NAMALWA (cell line): Measurements from ENCODE around the gene NLRP10.

Source experiments
- DNase-seq: peaks from one replicate; pipeline ENCODE4 v3.0.0-alpha.2; 2015; ENCODE audit warnings: low spot score

Gene NLRP10

DNA sequence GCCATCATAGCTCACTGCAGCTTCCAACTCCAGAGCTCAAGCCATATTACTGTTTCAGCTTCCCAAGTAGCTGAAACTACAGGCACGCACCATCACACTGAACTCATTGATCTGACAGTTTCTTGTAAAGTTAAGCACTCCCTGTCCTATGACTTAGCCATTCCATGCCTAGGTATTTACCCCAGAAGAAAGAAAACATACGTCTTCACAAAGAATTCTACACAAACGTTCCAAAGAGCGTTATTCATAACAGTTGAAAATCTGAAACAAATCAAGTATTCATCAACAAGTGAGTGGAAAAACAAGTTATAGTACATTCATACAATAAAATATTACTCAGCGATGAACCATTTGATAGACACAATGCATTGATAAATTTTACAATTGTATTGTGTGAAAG is 7.8 kb upstream of the NLRP10 start:
- no peak for DNase-seq

GRCh38 chr11:7971846-7972245 is 6.6 kb upstream of the NLRP10 start:
- no peak for DNase-seq

DNA sequence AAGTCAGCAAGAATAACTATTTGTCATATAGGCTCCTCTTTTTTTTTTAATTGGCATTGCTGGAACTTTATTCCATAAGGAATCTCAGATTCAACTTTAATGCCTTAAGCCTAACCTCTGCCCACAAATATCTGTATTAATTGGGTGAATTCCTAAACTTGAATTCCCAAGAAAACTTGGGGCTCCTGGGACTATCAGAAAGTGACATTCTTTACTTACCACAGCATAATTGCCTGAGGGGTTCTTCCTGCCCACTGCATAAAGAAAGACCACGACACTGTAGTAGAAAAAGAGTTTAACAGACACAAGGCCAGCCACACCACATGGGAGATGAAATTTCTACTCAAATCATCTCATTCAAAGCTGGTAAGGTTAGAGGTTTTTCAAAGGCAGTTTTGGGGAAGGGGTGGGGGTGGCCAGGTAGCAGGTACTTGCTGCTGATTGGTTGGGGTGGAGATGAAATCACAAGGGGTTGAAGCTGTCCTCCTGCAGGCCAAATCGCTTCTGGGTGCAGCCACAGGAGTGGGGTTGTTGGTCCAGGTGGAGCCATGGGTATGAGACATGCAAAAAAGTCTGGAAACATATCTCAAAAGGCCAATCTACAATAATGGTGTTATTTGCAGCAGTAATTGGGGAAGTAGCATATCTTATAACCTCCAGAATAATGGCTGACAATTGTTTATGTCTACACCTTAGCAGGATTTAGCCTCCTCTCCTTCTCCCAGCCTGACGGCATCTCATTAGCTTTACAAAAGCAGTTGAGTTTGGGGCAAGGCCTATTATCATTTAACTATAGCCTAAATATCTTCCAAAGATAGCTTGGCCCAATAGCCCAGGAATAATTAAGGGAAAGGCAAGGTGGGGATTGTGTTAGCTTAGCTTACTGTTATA is 4.8 kb upstream of the NLRP10 start:
- no peak for DNase-seq

GRCh38 chr11:7968686-7969085 is 3.4 kb upstream of the NLRP10 start:
- DNase-seq: no peak

- no peak for DNase-seq
These were observed 2.6 kb upstream of the NLRP10 start for GRCh38 chr11:7967826-7968225.

- no peak for DNase-seq
These were observed 1.9 kb upstream of the NLRP10 start for GRCh38 chr11:7967097-7967496.

- no peak for DNase-seq
These were observed 374 bp downstream of the NLRP10 start for GRCh38 chr11:7964873-7965272.

- DNase-seq: peak; percentile 41
These were observed 986 bp downstream of the NLRP10 start for GRCh38 chr11:7964261-7964660.

GRCh38 chr11:7955191-7955590 is 10.1 kb downstream of the NLRP10 start:
- DNase-seq: no peak

GRCh38 chr11:7949934-7950333 is 15.3 kb downstream of the NLRP10 start:
- no peak for DNase-seq

DNA sequence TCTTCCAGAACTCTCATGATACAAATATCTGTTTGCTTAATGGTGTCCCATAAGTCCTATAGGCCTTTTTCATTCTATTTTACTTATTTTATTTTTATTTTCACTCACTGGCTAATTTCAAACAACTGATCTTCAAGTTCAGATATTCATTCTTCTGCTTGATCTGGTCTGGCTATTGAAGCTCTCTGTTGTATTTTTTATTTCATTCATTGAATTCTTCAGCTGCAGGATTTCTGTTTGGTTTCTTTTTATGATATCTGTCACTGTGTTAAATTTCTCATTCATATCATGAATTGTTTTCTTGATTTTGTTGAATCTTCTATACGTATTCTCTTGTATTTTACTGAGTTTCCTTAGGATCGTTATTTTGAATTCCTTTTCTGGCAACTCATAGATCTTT is 21.1 kb downstream of the NLRP10 start:
- DNase-seq: no peak

- DNase-seq: no peak
These were observed 23.6 kb downstream of the NLRP10 start, which contains the start of gene OR10A3 for GRCh38 chr11:7941608-7942007. Gene OR10A3 (minus strand): TSS chr11:7941708. CDS start chr11:7939520, 2,188 bp downstream.

GRCh38 chr11:7941146-7941545 is 24.1 kb downstream of the NLRP10 start:
- no peak for DNase-seq

DNA sequence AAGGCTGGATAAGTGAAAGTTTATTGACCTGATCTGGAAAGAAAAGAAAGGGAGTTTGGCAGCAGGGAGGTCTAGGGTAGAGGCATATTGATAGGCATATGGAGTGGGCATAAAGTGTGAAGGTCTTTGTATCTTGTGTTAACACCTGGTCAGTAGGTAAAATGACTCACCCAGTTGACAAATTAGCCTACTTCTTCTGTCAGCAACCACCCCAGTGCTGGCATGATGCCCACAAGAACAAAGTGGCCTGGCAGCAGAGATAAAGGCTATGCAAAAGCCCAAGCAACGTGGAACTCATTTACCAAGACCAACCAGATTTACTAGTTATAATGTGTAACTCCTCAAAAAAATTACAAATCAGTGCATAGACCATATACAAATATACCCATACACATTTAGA is 28.6 kb downstream of the NLRP10 start:
- no peak for DNase-seq

GRCh38 chr11:7931168-7931567 is 34.1 kb downstream of the NLRP10 start, which contains the start of gene OR10A6:
Gene OR10A6 (minus strand): TSS chr11:7931268. CDS start chr11:7928662, 2,606 bp downstream.
- no peak for DNase-seq

GRCh38 chr11:7927635-7928034 is 37.6 kb downstream of the NLRP10 start:
- DNase-seq: no peak

DNA sequence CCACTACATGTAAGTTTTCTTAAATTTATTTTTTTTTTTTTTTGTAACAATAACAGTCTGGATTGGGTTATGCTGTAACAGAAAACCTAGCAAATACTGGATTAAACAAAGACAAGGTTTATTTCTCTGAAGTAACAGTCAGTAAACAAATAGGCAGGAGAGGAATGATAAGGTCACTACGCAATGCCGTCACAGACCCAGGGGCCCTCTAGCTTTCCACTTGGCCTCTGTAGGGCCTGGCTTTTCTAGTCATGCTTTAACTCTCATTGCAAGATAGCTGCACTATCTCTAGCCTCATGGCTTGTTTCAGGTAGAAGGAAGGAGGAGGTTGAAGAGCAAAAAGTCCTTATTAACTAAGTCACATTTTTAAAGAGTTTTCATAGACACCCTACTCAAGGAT is 40.7 kb downstream of the NLRP10 start:
- DNase-seq: no peak

DNA sequence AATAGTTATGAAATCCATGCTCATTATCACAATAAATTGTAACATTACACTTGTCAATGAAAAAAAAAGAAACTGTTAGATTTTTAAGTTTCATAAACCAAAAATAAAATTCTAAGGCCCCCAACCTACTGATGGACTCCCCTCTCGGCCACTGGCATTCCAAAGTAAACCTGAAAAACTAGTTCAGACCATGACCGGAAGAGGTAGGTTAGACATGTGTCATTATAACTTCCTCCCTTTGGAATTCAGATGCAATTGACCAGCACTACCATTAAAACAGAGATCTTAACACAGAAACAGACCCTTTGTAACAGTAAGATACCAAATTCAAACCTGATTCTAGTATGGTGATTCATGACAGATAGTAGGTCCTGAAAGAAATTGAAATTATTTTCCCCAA is 47.1 kb downstream of the NLRP10 start:
- no peak for DNase-seq
